ENCODE results near the gene RNF223.

The RNF223 gene

GRCh38 chr1:1112237-1112985 is 38.3 kb upstream of the RNF223 start:
- Histone ChIP-seq H3K36me3 (replicated peaks; ENCODE audit: insufficient read depth, low read length) (0 out of 2 replicates have a peak, but pooled peaks cover 3% of the 10 kb centered on the region), H4K20me1 (ENCODE audit: insufficient read depth, low read length) (no peaks in the 10 kb centered on the region), H3F3A (ENCODE audit: insufficient read depth, low read length) (no peaks in the 10 kb centered on the region), H3K9ac (ENCODE audit: low read length) (no peak overlapping the region), H3K4me2 (ENCODE audit: low read depth, low read length) (no peak overlapping the region), H3K79me2 (ENCODE audit: low read length) (peaks cover 24% of the 10 kb centered on the region), H3K9me3 (replicated peaks; ENCODE audit: insufficient read depth, low read length) (no peaks in the 10 kb centered on the region), H3K4me1 (ENCODE audit: low read length) (no peaks in the 10 kb centered on the region), H3K27ac (ENCODE audit: low read length) (no peak overlapping the region), H2AFZ (ENCODE audit: low read length) (no peak overlapping the region), H3K9me2 (replicated peaks; ENCODE audit: insufficient read depth, low read length) (no peaks in the 10 kb centered on the region), H3K27me3 (replicated peaks; ENCODE audit: insufficient read depth, low read length) (peaks cover 4% of the 10 kb centered on the region), H3K4me3 (ENCODE audit: low read length) (no peak overlapping the region)
- TF ChIP-seq CTCF (IDR thresholded peaks at IDR 0.05; ENCODE audit: low read length) (no peak), EZH2 (optimal IDR thresholded peaks at IDR 0.05; ENCODE audit: low read depth, low read length) (no peak), EZH2phosphoT487 (IDR thresholded peaks at IDR 0.05; ENCODE audit: low read length) (no peak)
- DNase-seq = no peak

- Histone ChIP-seq H3K9ac (ENCODE audit: low read length) (no peak overlapping the region), H3K4me2 (ENCODE audit: low read depth, low read length) (no peak overlapping the region), H3K27me3 (replicated peaks; ENCODE audit: insufficient read depth, low read length) (no peaks in the 10 kb centered on the region), H3K4me1 (ENCODE audit: low read length) (no peaks in the 10 kb centered on the region), H4K20me1 (ENCODE audit: insufficient read depth, low read length) (no peaks in the 10 kb centered on the region), H2AFZ (ENCODE audit: low read length) (no peak overlapping the region), H3K79me2 (ENCODE audit: low read length) (peaks cover 24% of the 10 kb centered on the region), H3K36me3 (replicated peaks; ENCODE audit: insufficient read depth, low read length) (0 out of 2 replicates have a peak, but pooled peaks cover 3% of the 10 kb centered on the region), H3K27ac (ENCODE audit: low read length) (no peak overlapping the region), H3F3A (ENCODE audit: insufficient read depth, low read length) (no peaks in the 10 kb centered on the region), H3K9me3 (replicated peaks; ENCODE audit: insufficient read depth, low read length) (no peaks in the 10 kb centered on the region), H3K4me3 (ENCODE audit: low read length) (no peak overlapping the region), H3K9me2 (replicated peaks; ENCODE audit: insufficient read depth, low read length) (no peaks in the 10 kb centered on the region)
- no peak for DNase-seq
- no peak for TF ChIP-seq CTCF (IDR thresholded peaks at IDR 0.05; ENCODE audit: low read length)
- no peak for TF ChIP-seq EZH2 (optimal IDR thresholded peaks at IDR 0.05; ENCODE audit: low read depth, low read length)
- TF ChIP-seq EZH2phosphoT487 (IDR thresholded peaks at IDR 0.05; ENCODE audit: low read length) = no peak
Measured at GRCh38 chr1:1111516-1112236, 37.6 kb upstream of the RNF223 start.

- no peak for DNase-seq
- Histone ChIP-seq H3K27ac (ENCODE audit: low read length) (no peak overlapping the region), H3K79me2 (ENCODE audit: low read length) (peaks cover 24% of the 10 kb centered on the region), H3K9me3 (replicated peaks; ENCODE audit: insufficient read depth, low read length) (no peaks in the 10 kb centered on the region), H3K9ac (ENCODE audit: low read length) (no peak overlapping the region), H3K27me3 (replicated peaks; ENCODE audit: insufficient read depth, low read length) (no peaks in the 10 kb centered on the region), H3K36me3 (replicated peaks; ENCODE audit: insufficient read depth, low read length) (0 out of 2 replicates have a peak, but pooled peaks cover 3% of the 10 kb centered on the region), H2AFZ (ENCODE audit: low read length) (no peak overlapping the region), H3K4me3 (ENCODE audit: low read length) (no peak overlapping the region), H3F3A (ENCODE audit: insufficient read depth, low read length) (no peaks in the 10 kb centered on the region), H3K4me2 (ENCODE audit: low read depth, low read length) (no peak overlapping the region), H3K9me2 (replicated peaks; ENCODE audit: insufficient read depth, low read length) (no peaks in the 10 kb centered on the region), H3K4me1 (ENCODE audit: low read length) (no peaks in the 10 kb centered on the region), H4K20me1 (ENCODE audit: insufficient read depth, low read length) (no peaks in the 10 kb centered on the region)
- TF ChIP-seq CTCF (IDR thresholded peaks at IDR 0.05; ENCODE audit: low read length) = no peak
- TF ChIP-seq EZH2phosphoT487 (IDR thresholded peaks at IDR 0.05; ENCODE audit: low read length) = no peak
- TF ChIP-seq EZH2 (optimal IDR thresholded peaks at IDR 0.05; ENCODE audit: low read depth, low read length) = no peak
Measured at GRCh38 chr1:1110561-1110971, 36.5 kb upstream of the RNF223 start.

Data from MM.1S (cell line).